Measurements from ENCODE around the gene AK5.

- TF ChIP-seq CTCF (IDR thresholded peaks at IDR 0.05) = no peak
- TF ChIP-seq POLR2A (IDR thresholded peaks at IDR 0.05) = no peak
- TF ChIP-seq POLR2AphosphoS5 (IDR thresholded peaks at IDR 0.05) = no peak
These were observed 100.5 kb downstream of the AK5 start for GRCh38 chr1:77382366-77382765.

Data from prostate gland (tissue), 2 donors.